H1 (cell line): ENCODE results near the gene CHRNA4. TPM values are rescaled to one million over a fixed set of nuclear protein-coding genes. Genes with fewer than 3 reads are reported as not detected.

Source experiments
- CTCF ChIA-PET: fragments of 300-600 bp; sonication (Branson Sonifier 250); formaldehyde crosslinking; loops from one replicate; lab custom pipeline; 2021; ENCODE audit not compliant: partially characterized antibody; lab: Charles Lee
- POLR2A ChIA-PET: fragments of 300-600 bp; sonication (Branson Sonifier 250); formaldehyde crosslinking; loops from one replicate; lab custom pipeline; 2021; ENCODE audit warnings: inconsistent platforms; ENCODE audit not compliant: partially characterized antibody; lab: Charles Lee
- DNase-seq, 2 experiments: peaks; one replicate each; pipeline versions ENCODE4 v3.0.0 to v3.0.0-alpha.2; 2010 to 2022; ENCODE audit warnings: low spot score in 2 of 2, low read depth in 1 of 2, mixed read lengths in 1 of 2
- FAIRE-seq: peaks from 2 replicates; lab custom pipeline; 2011; peaks lifted over from hg19 to GRCh38; lab: Jason Lieb, UNC
- H2AFZ ChIP-seq: 2 replicates; pipeline ENCODE4 v1.8.1; 2012; ENCODE audit warnings: low read length, inconsistent platforms
- H2AK5ac ChIP-seq: 2 replicates; pipeline ENCODE4 v1.6.1; 2013; ENCODE audit warnings: low read depth, low read length
- H2BK120ac ChIP-seq: replicated peaks from 2 replicates; pipeline ENCODE3; 2013; ENCODE audit warnings: low read depth, low read length, inconsistent platforms
- H2BK12ac ChIP-seq: 2 replicates; pipeline ENCODE4 v1.6.1; 2013; ENCODE audit warnings: low read depth, low read length
- H2BK15ac ChIP-seq: 2 replicates; pipeline ENCODE4 v1.6.1; 2013; ENCODE audit warnings: low read length
- H2BK20ac ChIP-seq: 2 replicates; pipeline ENCODE4 v1.6.1; 2013; ENCODE audit warnings: low read length
- H2BK5ac ChIP-seq: 2 replicates; pipeline ENCODE4 v1.6.1; 2013; ENCODE audit warnings: low read depth, low read length
- H3K14ac ChIP-seq: 2 replicates; pipeline ENCODE4 v1.6.1; 2013; ENCODE audit warnings: inconsistent platforms; ENCODE audit not compliant: insufficient read length
- H3K18ac ChIP-seq: 2 replicates; pipeline ENCODE4 v1.6.1; 2013; ENCODE audit warnings: low read length; ENCODE audit errors: extremely low read depth
- H3K23ac ChIP-seq: 2 replicates; pipeline ENCODE4 v1.6.1; 2013; ENCODE audit warnings: inconsistent platforms; ENCODE audit not compliant: insufficient read length
- H3K23me2 ChIP-seq: 2 replicates; pipeline ENCODE4 v1.6.1; 2013; ENCODE audit warnings: low read depth, low read length
- H3K27ac ChIP-seq: 2 replicates; pipeline ENCODE4 v1.6.1; 2011; ENCODE audit warnings: low read depth, low read length, inconsistent platforms
- H3K27me3 ChIP-seq, 4 experiments: replicated peaks in 1 of 4; 1 replicate in 1 of 4; 2 replicates in 3 of 4; pipeline versions ENCODE4 v1.6.1 to v1.8.1; 2011 to 2013; ENCODE audit warnings: low read length in 3 of 4, mild to moderate bottlenecking in 3 of 4, inconsistent platforms in 2 of 4, mixed read lengths in 2 of 4, moderate library complexity in 1 of 4; ENCODE audit not compliant: control insufficient read depth in 3 of 4, insufficient read depth in 3 of 4; ENCODE audit errors: extremely low read depth in 1 of 4
- H3K36me3 ChIP-seq, 4 experiments: 2 replicates each; pipeline versions ENCODE4 v1.6.1 to v1.8.1; 2011 to 2013; ENCODE audit warnings: mild to moderate bottlenecking in 4 of 4, low read length in 3 of 4, moderate library complexity in 2 of 4, control low read depth in 1 of 4, inconsistent platforms in 1 of 4; ENCODE audit not compliant: insufficient read depth in 4 of 4, control insufficient read depth in 2 of 4
- H3K4ac ChIP-seq: replicated peaks from 2 replicates; pipeline ENCODE3; 2013; ENCODE audit warnings: low read length, low read depth, mixed read lengths, inconsistent platforms; ENCODE audit not compliant: insufficient read length
- H3K4me1 ChIP-seq, 4 experiments: replicated peaks in 1 of 4; 1 replicate in 1 of 4; 2 replicates in 3 of 4; pipeline versions ENCODE4 v1.6.1 to v1.8.1; 2011 to 2013; ENCODE audit warnings: low read length in 3 of 4, inconsistent platforms in 2 of 4, mixed read lengths in 1 of 4; ENCODE audit not compliant: insufficient read depth in 4 of 4, control insufficient read depth in 3 of 4
- H3K4me2 ChIP-seq, 2 experiments: 2 replicates each; pipeline versions ENCODE4 v1.6.1 to v1.8.1; 2011 to 2013; ENCODE audit warnings: low read depth in 2 of 2, low read length in 2 of 2, control low read depth in 1 of 2, inconsistent platforms in 1 of 2, mild to moderate bottlenecking in 1 of 2; ENCODE audit not compliant: insufficient read depth in 1 of 2
- H3K4me3 ChIP-seq, 4 experiments: fragments of 200-600, 300-600 bp in 1 of 4; sonication (generic), shearing (Covaris generic), sonication (Bioruptor Twin) in 1 of 4; 2 replicates each; pipeline versions ENCODE4 v1.5.1 to v1.8.1; 2011 to 2016; ENCODE audit warnings: low read length in 4 of 4, low read depth in 3 of 4, control low read depth in 2 of 4, inconsistent platforms in 2 of 4, mild to moderate bottlenecking in 2 of 4, mixed read lengths in 1 of 4, moderate library complexity in 1 of 4; ENCODE audit not compliant: insufficient read depth in 2 of 4; ENCODE audit errors: extremely low read depth in 1 of 4
- H3K56ac ChIP-seq: replicated peaks from 2 replicates; pipeline ENCODE3; 2013; ENCODE audit warnings: low read depth, mild to moderate bottlenecking, mixed read lengths, low read length, inconsistent platforms; ENCODE audit not compliant: insufficient read length
- H3K79me1 ChIP-seq: 2 replicates; pipeline ENCODE4 v1.6.1; 2013; ENCODE audit warnings: low read depth, low read length, control low read depth
- H3K79me2 ChIP-seq, 2 experiments: 2 replicates each; pipeline versions ENCODE4 v1.6.1 to v1.8.1; 2012 to 2013; ENCODE audit warnings: low read length in 2 of 2, mild to moderate bottlenecking in 2 of 2, inconsistent platforms in 1 of 2; ENCODE audit not compliant: insufficient read depth in 2 of 2, control insufficient read depth in 1 of 2
- H3K9ac ChIP-seq, 4 experiments: replicated peaks in 1 of 4; 1 replicate in 1 of 4; 2 replicates in 3 of 4; pipeline versions ENCODE4 v1.6.1 to v1.8.1; 2011 to 2013; ENCODE audit warnings: low read depth in 3 of 4, low read length in 3 of 4, control low read depth in 2 of 4, mild to moderate bottlenecking in 2 of 4, moderate library complexity in 2 of 4, inconsistent platforms in 1 of 4; ENCODE audit errors: extremely low read depth in 1 of 4
- H3K9me3 ChIP-seq, 2 experiments: 2 replicates each; pipeline versions ENCODE4 v1.6.1 to v1.8.1; 2012 to 2013; ENCODE audit warnings: mild to moderate bottlenecking in 2 of 2, moderate library complexity in 2 of 2, control low read depth in 1 of 2, inconsistent platforms in 1 of 2, low read depth in 1 of 2, low read length in 1 of 2, mixed read lengths in 1 of 2; ENCODE audit not compliant: insufficient read depth in 2 of 2
- H4K20me1 ChIP-seq, 2 experiments: replicated peaks in 1 of 2; 2 replicates each; pipeline versions ENCODE3 to v1.8.1; 2011 to 2013; ENCODE audit warnings: inconsistent platforms in 2 of 2, low read length in 2 of 2, mild to moderate bottlenecking in 1 of 2; ENCODE audit not compliant: insufficient read depth in 2 of 2, control insufficient read depth in 1 of 2
- H4K5ac ChIP-seq: 2 replicates; pipeline ENCODE4 v1.6.1; 2013; ENCODE audit warnings: low read length, low read depth, mixed read lengths, inconsistent platforms; ENCODE audit not compliant: insufficient read length
- H4K8ac ChIP-seq: 2 replicates; pipeline ENCODE4 v1.8.0; 2013; ENCODE audit warnings: mild to moderate bottlenecking, moderate library complexity, low read length, inconsistent platforms; ENCODE audit not compliant: insufficient read depth; ENCODE audit errors: extremely low read depth
- H4K91ac ChIP-seq: replicated peaks from 2 replicates; pipeline ENCODE3; 2013; ENCODE audit warnings: low read length, mixed read lengths, inconsistent platforms; ENCODE audit not compliant: insufficient read length
- CHD1 ChIP-seq: IDR thresholded peaks from 2 replicates; pipeline ENCODE4 v1.6.1; 2012; ENCODE audit warnings: low read depth, low read length, improper control_type of control experiment
- CREB1 ChIP-seq: IDR thresholded peaks from 2 replicates; pipeline ENCODE4 v1.6.1; 2012; ENCODE audit warnings: inconsistent platforms
- EZH2 ChIP-seq: fragments of 200-600 bp; sonication (generic); IDR thresholded peaks from 2 replicates; pipeline ENCODE4 v1.7.1; 2012; ENCODE audit warnings: low read depth, mild to moderate bottlenecking, moderate library complexity, low read length, inconsistent platforms; ENCODE audit not compliant: severe bottlenecking
- GABPA ChIP-seq: IDR thresholded peaks from 2 replicates; pipeline ENCODE4 v1.6.1; 2011; ENCODE audit warnings: mild to moderate bottlenecking, low read length, moderate library complexity, borderline replicate concordance; ENCODE audit not compliant: insufficient read depth
- HDAC2 ChIP-seq, 2 experiments: fragments of 300-600 bp in 1 of 2; sonication (generic) in 1 of 2; IDR thresholded peaks; 2 replicates each; pipeline ENCODE4 v1.6.1; 2011 to 2012; ENCODE audit warnings: low read depth in 2 of 2, low read length in 2 of 2, mild to moderate bottlenecking in 2 of 2, moderate library complexity in 2 of 2, borderline replicate concordance in 1 of 2, inconsistent platforms in 1 of 2
- NANOG ChIP-seq: IDR thresholded peaks from 2 replicates; pipeline ENCODE4 v1.6.1; 2011; ENCODE audit warnings: low read length, low read depth, mild to moderate bottlenecking, inconsistent platforms; ENCODE audit not compliant: insufficient read depth, poor library complexity, severe bottlenecking
- NRF1 ChIP-seq: IDR thresholded peaks from 2 replicates; pipeline ENCODE4 v1.6.1; 2011; ENCODE audit warnings: mild to moderate bottlenecking, low read depth, low read length, improper control_type of control experiment
- POLR2AphosphoS5 ChIP-seq: IDR thresholded peaks from 2 replicates; pipeline ENCODE4 v1.6.1; 2011; ENCODE audit warnings: low read depth, low read length
- RAD21 ChIP-seq, 2 experiments: IDR thresholded peaks in 1 of 2; conservative IDR thresholded peaks in 1 of 2; 2 replicates each; pipeline ENCODE4 v1.6.1; 2011; ENCODE audit warnings: low read depth in 2 of 2, low read length in 2 of 2, improper control_type of control experiment in 1 of 2, inconsistent platforms in 1 of 2, mild to moderate bottlenecking in 1 of 2, moderate library complexity in 1 of 2
- RNF2 ChIP-seq: fragments of 200-900, 300-1000 bp; sonication (generic); IDR thresholded peaks from 2 replicates; pipeline ENCODE4 v1.7.1; 2016; ENCODE audit warnings: borderline replicate concordance, low read depth, mild to moderate bottlenecking, antibody characterized with exemption, low read length; ENCODE audit not compliant: poor library complexity, severe bottlenecking; ENCODE audit errors: missing control alignments
- SAP30 ChIP-seq: fragments of 300-600 bp; sonication (generic); IDR thresholded peaks from 2 replicates; pipeline ENCODE4 v1.7.1; 2012; ENCODE audit warnings: low read length, moderate library complexity, mild to moderate bottlenecking, inconsistent platforms; ENCODE audit not compliant: insufficient read depth, insufficient replicate concordance
- SP2 ChIP-seq: IDR thresholded peaks from 2 replicates; pipeline ENCODE4 v1.6.1; 2012; ENCODE audit warnings: mild to moderate bottlenecking, low read length, inconsistent platforms
- TBP ChIP-seq: IDR thresholded peaks from 2 replicates; pipeline ENCODE4 v1.6.1; 2011; ENCODE audit warnings: low read depth, low read length, improper control_type of control experiment
- WGBS, 2 experiments: shearing (Covaris generic) in 1 of 2; methylation state at CpG; one replicate each; pipeline versions ENCODE4 v1.1.6 to v1.1.7; 2013 to 2015; ENCODE audit warnings: low lambda C conversion rate in 2 of 2, mixed read lengths in 2 of 2, inconsistent platforms in 1 of 2, low coverage in 1 of 2, missing lambda C conversion rate in 1 of 2; ENCODE audit not compliant: insufficient replicate concordance in 2 of 2, insufficient coverage in 1 of 2, insufficient read length in 1 of 2; ENCODE audit errors: extremely low coverage in 1 of 2, missing lambda C conversion rate in 1 of 2; 5-methylcytosine and 5-hydroxymethylcytosine counted together
- polyA plus RNA-seq, 7 experiments: library from polyadenylated mRNA; depleted of rRNA in 3 of 7; stranded (reverse) in 5 of 7; unstranded in 2 of 7; fragments of >200 nt in 5 of 7; fragments of 200-250 nt in 2 of 7; gene quantifications; 1 replicate in 5 of 7; 2 replicates in 1 of 7; 4 replicates in 1 of 7; pipeline versions ENCODE4 v1.2.1 to v1.2.3, GENCODE V29; 2011 to 2013; ENCODE audit warnings: missing spikeins in 2 of 7, mixed read lengths in 2 of 7
- total RNA-seq: library from RNA; stranded (reverse); fragmentation: NEBNext Ultra II Directional; extraction: Animal tissue kit (Norgen Biotek cat#: 25700); gene quantifications from 2 replicates; pipeline ENCODE4 v1.2.1, GENCODE V29; 2021

CHRNA4 gene
- total and polyA plus RNA-seq, 2 of the 8 experiments (the other 6 are each of a cell fraction or from before 2014, with no cell fraction given), result 4.3 to 5.7 TPM

DNA sequence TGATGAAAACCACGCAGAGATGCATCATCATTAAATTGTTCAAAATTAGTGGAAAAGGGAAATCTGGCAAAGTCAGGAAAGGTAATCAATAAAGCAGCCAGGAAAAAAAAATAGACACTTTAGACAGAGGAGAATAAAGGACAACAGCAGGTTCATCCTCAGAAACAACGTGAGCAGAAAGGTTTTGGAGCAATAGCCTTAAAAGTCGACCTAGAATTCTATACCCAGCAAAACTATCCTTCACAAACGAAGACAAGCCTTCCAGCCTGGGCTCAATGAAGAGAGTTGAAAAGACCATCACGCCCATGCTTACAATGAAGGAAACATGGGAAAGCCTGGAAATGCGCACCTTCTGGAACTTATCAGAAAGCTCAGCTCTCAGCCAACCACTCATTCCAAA is 24.7 kb upstream of the CHRNA4 start:
- no peak overlapping the region for H3K4ac ChIP-seq
- H4K5ac ChIP-seq, result no peak overlapping the region
- H3K27ac ChIP-seq, result no peak overlapping the region
- POLR2A ChIA-PET, result no interaction called here
- H3K9ac ChIP-seq, result no peak overlapping the region
- H4K8ac ChIP-seq, result no peak overlapping the region
- H2AFZ ChIP-seq, result no peak overlapping the region
- no peak overlapping the region for H2BK5ac ChIP-seq
- no peak overlapping the region for H4K91ac ChIP-seq
- DNase-seq, result no peak
- H3K9me3 ChIP-seq, result peaks cover 18 to 22% of the 10 kb centered on the region in 2 experiments
- WGBS, 2 experiments, result 90% methylated on average over 6 of the region's 6 CpGs; no CpG with 5 or more reads in 1 of the 2 experiments
- H2BK20ac ChIP-seq, result no peak overlapping the region
- no peaks in the 10 kb centered on the region for H3K79me2 ChIP-seq
- peaks cover 0 to 3% of the 10 kb centered on the region in 2 experiments for H4K20me1 ChIP-seq
- peaks cover 0 to 6% (median 2%) of the 10 kb centered on the region in 4 experiments; a peak in 3 of 7 replicates for H3K4me1 ChIP-seq
- no peak overlapping the region for H3K4me2 ChIP-seq
- no peak overlapping the region for H2BK120ac ChIP-seq
- H3K27me3 ChIP-seq, result no peaks in the 10 kb centered on the region
- no peak overlapping the region for H3K56ac ChIP-seq
- no peak overlapping the region for H2AK5ac ChIP-seq
- H3K18ac ChIP-seq, result no peak overlapping the region
- no peak overlapping the region for H3K14ac ChIP-seq
- no peaks in the 10 kb centered on the region; a peak in 1 of 8 replicates for H3K36me3 ChIP-seq
- no peak for FAIRE-seq
- no peak overlapping the region for H3K23ac ChIP-seq
- H3K79me1 ChIP-seq, result no peaks in the 10 kb centered on the region; the same call in 1 of the 2 replicates
- no peak overlapping the region for H2BK15ac ChIP-seq
- CTCF ChIA-PET, result interaction anchor here (9.9 kb wide), 1 partner anchor 77 kb away, joined by 230 read pairs; no protein-coding TSS in a partner anchor
- 0 out of 2 replicates have a peak, but pooled peaks cover 2% of the 10 kb centered on the region for H3K23me2 ChIP-seq
- H3K4me3 ChIP-seq, result no peak overlapping the region
- H2BK12ac ChIP-seq, result no peak overlapping the region
- TF ChIP-seq RAD21 (IDR thresholded peaks at IDR 0.05 in 1 of 2, conservative IDR thresholded peaks at IDR 0.05 in 1 of 2; ENCODE audit: low read depth in 2 of 2, low read length in 2 of 2) (no peak), SAP30 (no peak), NANOG (no peak), SP2 (no peak), RNF2 (no peak), TBP (no peak), POLR2AphosphoS5 (no peak), CREB1 (no peak), EZH2 (no peak), NRF1 (no peak), CHD1 (no peak), HDAC2 (IDR thresholded peaks at IDR 0.05; ENCODE audit: borderline replicate concordance in 1 of 2, low read depth in 2 of 2, low read length in 2 of 2) (no peak), GABPA (no peak)
